K562 (cell line): ENCODE results near the gene ARAP1. TPM values are rescaled to one million over a fixed set of nuclear protein-coding genes. Genes with fewer than 3 reads are reported as not detected.
A peak's percentile ranks its signal among the peaks of the same experiment; 100 is the strongest.

Source experiments
- BCOR ChIP-seq: fragments of 450-650 bp; IDR thresholded peaks from 2 replicates; pipeline ENCODE4 v1.6.1; 2016
- CCNT2 ChIP-seq: IDR thresholded peaks from 2 replicates; pipeline ENCODE4 v1.6.1; 2011; ENCODE audit warnings: borderline replicate concordance, low read depth, mild to moderate bottlenecking, moderate library complexity, mixed read lengths, low read length; ENCODE audit not compliant: insufficient read length; ENCODE audit errors: extremely low read depth
- E2F3 ChIP-seq: fragments of 250-450 bp; sonication (Bioruptor Pico); IDR thresholded peaks from 2 replicates; pipeline ENCODE4 v1.4.0; 2020; ENCODE audit warnings: mild to moderate bottlenecking
- FOXP1 ChIP-seq: sonication (generic); formaldehyde crosslinking; IDR thresholded peaks from 2 replicates; pipeline ENCODE4 v1.8.0; 2022; ENCODE audit warnings: mild to moderate bottlenecking, missing genetic modification reagents
- GABPA ChIP-seq: fragments of 200-800 bp; sonication (Bioruptor generic); conservative IDR thresholded peaks from 2 replicates; pipeline ENCODE4 v1.6.1; 2016; ENCODE audit warnings: low read depth, missing genetic modification characterization, missing compliant biosample characterization
- NUFIP1 ChIP-seq: fragments of 450-650 bp; IDR thresholded peaks from 2 replicates; pipeline ENCODE4 v1.6.1; 2018; ENCODE audit not compliant: partially characterized antibody
- RBFOX2 ChIP-seq: fragments of 200-400 bp; formaldehyde crosslinking; IDR thresholded peaks from 2 replicates; pipeline ENCODE4 v1.6.1; 2017; ENCODE audit warnings: low read depth, mild to moderate bottlenecking, low read length, moderate library complexity
- TARDBP ChIP-seq: fragments of 450-650 bp; IDR thresholded peaks from 2 replicates; pipeline ENCODE4 v1.6.1; 2016
- UBTF ChIP-seq, 2 experiments: IDR thresholded peaks; 2 replicates each; pipeline ENCODE4 v1.6.1; 2012; ENCODE audit warnings: improper control_type of control experiment in 2 of 2, low read depth in 2 of 2, low read length in 2 of 2, borderline replicate concordance in 1 of 2
- YY1 ChIP-seq, 3 experiments: IDR thresholded peaks; 2 replicates each; pipeline ENCODE4 v1.6.1; 2011; ENCODE audit warnings: low read length in 2 of 3, mild to moderate bottlenecking in 2 of 3, moderate library complexity in 2 of 3, borderline replicate concordance in 1 of 3, control low read depth in 1 of 3, low read depth in 1 of 3; ENCODE audit not compliant: insufficient read depth in 3 of 3, insufficient replicate concordance in 2 of 3, control insufficient read depth in 1 of 3, insufficient read length in 1 of 3; ENCODE audit errors: extremely low read depth in 1 of 3
- ZBTB40 ChIP-seq, 2 experiments: fragments of 450-650 bp in 1 of 2; sonication (generic) in 1 of 2; formaldehyde crosslinking in 1 of 2; IDR thresholded peaks; 2 replicates each; pipeline versions ENCODE4 v1.7.1 to v1.9.0; 2016 to 2022; ENCODE audit warnings: inconsistent platforms in 1 of 2, mild to moderate bottlenecking in 1 of 2, missing genetic modification reagents in 1 of 2
- ZNF133 ChIP-seq: fragments of 250-450 bp; sonication (Bioruptor Pico); IDR thresholded peaks from 2 replicates; pipeline ENCODE4 v1.4.0; 2020; ENCODE audit warnings: mild to moderate bottlenecking
- ZNF217 ChIP-seq: sonication (generic); formaldehyde crosslinking; IDR thresholded peaks from 2 replicates; pipeline ENCODE4 v1.8.0; 2022; ENCODE audit warnings: mild to moderate bottlenecking, missing genetic modification reagents
- ZNF263 ChIP-seq: sonication (generic); formaldehyde crosslinking; IDR thresholded peaks from 2 replicates; pipeline ENCODE4 v1.8.0; 2022; ENCODE audit warnings: mild to moderate bottlenecking, missing genetic modification reagents, borderline replicate concordance
- polyA plus RNA-seq, 8 experiments: library from polyadenylated mRNA; depleted of rRNA in 4 of 8; stranded (reverse) in 5 of 8; unstranded in 3 of 8; fragments of >200 nt; fragmentation: Nextera tagmentation in 2 of 8; fragmentation: Illumina TruSeq in 1 of 8; extraction: Ambion mirVana in 2 of 8; extraction: Trizol in 1 of 8; gene quantifications; 2 replicates each; pipeline versions ENCODE4 v1.2.1 to v1.2.3, GENCODE V29; 2011 to 2014; ENCODE audit warnings: inconsistent platforms in 1 of 8, missing spikeins in 1 of 8
- total RNA-seq, 7 experiments: library from RNA; depleted of rRNA in 6 of 7; stranded (reverse); fragments of >200 nt in 6 of 7; fragmentation: Illumina TruSeq in 2 of 7; extraction: Trizol in 2 of 7; gene quantifications; 2 replicates each; pipeline versions ENCODE4 v1.2.1 to v1.2.3, GENCODE V29; 2011 to 2021; ENCODE audit warnings: low replicate concordance in 1 of 7

ARAP1 gene
- total and polyA plus RNA-seq, 9 of the 15 experiments (the other 6 are each of a cell fraction or from before 2014, with no cell fraction given): 0.23 to 67.0 (median 24.6) TPM

GRCh38 chr11:72776844-72777754 is 24.9 kb upstream of the ARAP1 start (continued):
- TF ChIP-seq ZBTB40 (IDR thresholded peaks at IDR 0.05): peak; percentile 90
- no peak for TF ChIP-seq ZBTB40 (CRISPR knock-in tag; IDR thresholded peaks at IDR 0.05)
- peak; percentile 86 for TF ChIP-seq GABPA (tag)
- TF ChIP-seq E2F3: 0 out of 2 replicates have a peak, but pooled peaks have one; percentile 27
- TF ChIP-seq ZNF217: no peak
- no peak for TF ChIP-seq TARDBP
- no peak for TF ChIP-seq ZNF133 (CRISPR knock-in tag)
- TF ChIP-seq YY1 (IDR thresholded peaks at IDR 0.05; ENCODE audit: borderline replicate concordance in 1 of 3, control insufficient read depth in 1 of 3, extremely low read depth in 1 of 3, insufficient read depth in 3 of 3, insufficient read length in 1 of 3, insufficient replicate concordance in 2 of 3, low read depth in 1 of 3, low read length in 2 of 3): peak in 1 of 3 experiments; percentile 43
- TF ChIP-seq UBTF (IDR thresholded peaks at IDR 0.05; ENCODE audit: borderline replicate concordance in 1 of 2, low read depth in 2 of 2, low read length in 2 of 2): peak in 1 of 2 experiments; percentile 39; a peak in 1 of 4 replicates
- peak; percentile 32 for TF ChIP-seq CCNT2
- no peak for TF ChIP-seq BCOR
- TF ChIP-seq ZNF263 (CRISPR knock-in tag): no peak
- TF ChIP-seq RBFOX2: peak; percentile 74
- TF ChIP-seq NUFIP1: no peak
- peak; percentile 44; the same call in 1 of the 2 replicates for TF ChIP-seq FOXP1 (CRISPR knock-in tag)
